Stimulated activated CD4-positive, alpha-beta T cell treated with anti-CD3 and anti-CD28 coated beads, Interleukin-4, amount 100 ng/mL, for 24 hours (primary cell): Measurements from ENCODE around the gene MYL10.

Experiments
- DNase-seq: peaks from one replicate; pipeline ENCODE4 v3.0.0-alpha.2; 2020

Gene MYL10

GRCh38 chr7:101563943-101564777 lies 64.9 kb downstream of the MYL10 start:
- no peak for DNase-seq
